Body of pancreas (tissue), 4 donors: Measurements from ENCODE around the gene ARHGAP24. TPM values are rescaled to one million over a fixed set of nuclear protein-coding genes. Genes with fewer than 3 reads are reported as not detected.

Experiments used
- ATAC-seq: fragments of 150-250 bp; one replicate; pipeline ENCODE4 v1.9.1; 2016
- DNase-seq, 4 donors: peaks; one replicate each; pipeline ENCODE4 v3.0.0-alpha.2; 2019
- H3K27ac ChIP-seq, 4 donors: fragments of 200-600 bp; sonication (generic); 1 replicate in 3 of 4; 2 replicates in 1 of 4; pipeline versions ENCODE4 v1.5.1 to v1.6.1; 2016 to 2019; ENCODE audit warnings: mild to moderate bottlenecking in 1 of 4, mixed read lengths in 1 of 4, moderate library complexity in 1 of 4
- H3K27me3 ChIP-seq, 2 donors: fragments of 200-600 bp; sonication (generic); one replicate each; pipeline ENCODE4 v1.6.0; 2016; ENCODE audit warnings: mild to moderate bottlenecking in 1 of 2
- H3K36me3 ChIP-seq, 2 donors: fragments of 200-600 bp; sonication (generic); replicated peaks in 1 of 2; 2 replicates each; pipeline ENCODE4 v1.5.1; 2016; ENCODE audit warnings: low read depth in 2 of 2; ENCODE audit not compliant: insufficient read depth in 1 of 2
- H3K4me1 ChIP-seq: fragments of 200-600 bp; sonication (generic); one replicate; pipeline ENCODE4 v1.6.0; 2016
- H3K4me3 ChIP-seq, 2 donors: fragments of 200-600 bp; sonication (generic); 1 replicate in 1 of 2; 2 replicates in 1 of 2; pipeline ENCODE4 v1.5.1; 2016 to 2019
- H3K9me3 ChIP-seq, 3 donors: fragments of 200-600 bp; sonication (generic); 1 replicate in 2 of 3; 2 replicates in 1 of 3; pipeline ENCODE4 v1.5.1; 2016
- CTCF ChIP-seq, 7 experiments: fragments of 450-650 bp in 4 of 7; fragments of 200-600 bp in 3 of 7; sonication (generic) in 3 of 7; IDR thresholded peaks; one replicate each; pipeline ENCODE4 v1.5.1; 2016 to 2019; ENCODE audit warnings: antibody characterized with exemption in 7 of 7
- POLR2A ChIP-seq, 3 donors: fragments of 450-650 bp; IDR thresholded peaks; one replicate each; pipeline ENCODE4 v1.6.1; 2016; ENCODE audit warnings: antibody characterized with exemption in 3 of 3, mild to moderate bottlenecking in 2 of 3
- WGBS, 2 donors: methylation state at CpG; one replicate each; pipeline ENCODE4 v1.1.5; 2017; 5-methylcytosine and 5-hydroxymethylcytosine counted together
- intact Hi-C: fragments of 100-400 bp; cut with DNase I; formaldehyde crosslinking; loops from one replicate; pipeline ENCODE4 v1.15.1; 2023
- total RNA-seq, 2 donors: library from RNA; depleted of rRNA; stranded (reverse); fragments of >200 nt; gene quantifications; one replicate each; pipeline ENCODE4 v1.1.0, GENCODE V29; 2016

Gene ARHGAP24
- total RNA-seq, 2 donors from 2014 or later, result 43.3 to 113 TPM

GRCh38 chr4:85953651-85954018, 478.7 kb downstream of the ARHGAP24 start:
- no peaks in the 10 kb centered on the region for H3K4me1 ChIP-seq
- ATAC-seq (no peak), DNase-seq (no peak)
- WGBS, 2 donors, result 91 to 99% methylated on average over 3 of the region's 3 CpGs
- intact Hi-C loops, result no loop called here
- TF ChIP-seq CTCF (IDR thresholded peaks at IDR 0.05) (no peak), POLR2A (IDR thresholded peaks at IDR 0.05) (no peak)
- H3K27me3 ChIP-seq, result no peaks in the 10 kb centered on the region
- no peak overlapping the region for H3K4me3 ChIP-seq
- H3K27ac ChIP-seq, result no peak overlapping the region
- no peaks in the 10 kb centered on the region for H3K36me3 ChIP-seq
- H3K9me3 ChIP-seq, result no peaks in the 10 kb centered on the region

- Histone ChIP-seq H3K36me3 (no peaks in the 10 kb centered on the region), H3K4me3 (no peak overlapping the region), H3K4me1 (no peaks in the 10 kb centered on the region), H3K27ac (no peak overlapping the region), H3K27me3 (no peaks in the 10 kb centered on the region), H3K9me3 (no peaks in the 10 kb centered on the region)
- intact Hi-C loops, result no loop called here
- TF ChIP-seq POLR2A (IDR thresholded peaks at IDR 0.05) (no peak), CTCF (IDR thresholded peaks at IDR 0.05) (no peak)
- DNase-seq, result no peak
- no peak for ATAC-seq
These were observed 480.8 kb downstream of the ARHGAP24 start for GRCh38 chr4:85955620-85956292.

DNA sequence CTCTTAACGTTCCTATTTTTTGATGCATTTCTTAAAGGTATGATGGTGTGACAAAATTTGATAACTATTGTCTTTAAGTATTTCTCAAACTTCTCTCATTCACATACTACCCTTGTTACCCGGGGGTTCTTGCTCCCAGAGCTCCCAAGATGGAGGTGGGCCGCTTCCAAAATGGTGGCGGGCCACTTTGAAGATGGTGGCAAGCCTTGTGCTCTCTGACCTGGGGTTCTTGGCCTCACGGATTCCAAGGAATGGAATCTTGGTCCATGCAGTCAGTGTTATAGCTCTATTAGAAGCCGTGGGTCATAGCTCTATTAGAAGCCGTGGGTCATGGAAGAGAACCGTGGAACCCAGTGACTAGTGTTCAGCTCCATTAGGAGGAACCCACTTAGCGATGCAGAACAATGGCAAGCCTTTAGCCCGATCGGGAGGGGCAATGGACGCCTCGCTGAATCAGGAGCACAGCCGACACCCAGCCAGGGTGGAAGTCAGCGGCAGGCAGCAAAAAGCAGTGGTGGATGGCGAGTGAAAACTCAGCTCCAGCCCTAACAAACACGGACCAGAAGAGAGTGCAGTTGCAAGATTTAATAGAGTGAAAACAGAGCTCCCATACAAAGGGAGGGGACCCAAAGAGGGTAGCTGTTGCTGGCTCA, 481.5 kb downstream of the ARHGAP24 start:
- H3K27me3 ChIP-seq, result no peaks in the 10 kb centered on the region
- ATAC-seq, result no peak
- WGBS, 2 donors, result 94 to 97% methylated on average over 17 of the region's 17 CpGs
- H3K4me1 ChIP-seq, result no peaks in the 10 kb centered on the region
- TF ChIP-seq CTCF (IDR thresholded peaks at IDR 0.05) (no peak), POLR2A (IDR thresholded peaks at IDR 0.05) (no peak)
- intact Hi-C loops, result no loop called here
- H3K27ac ChIP-seq, result no peak overlapping the region
- no peaks in the 10 kb centered on the region for H3K9me3 ChIP-seq
- no peak overlapping the region for H3K4me3 ChIP-seq
- H3K36me3 ChIP-seq, result no peaks in the 10 kb centered on the region
- no peak for DNase-seq

GRCh38 chr4:85961887-85962286, 486.9 kb downstream of the ARHGAP24 start:
- no peaks in the 10 kb centered on the region for H3K9me3 ChIP-seq
- H3K36me3 ChIP-seq, result no peaks in the 10 kb centered on the region
- TF ChIP-seq CTCF (IDR thresholded peaks at IDR 0.05) (no peak), POLR2A (IDR thresholded peaks at IDR 0.05) (no peak)
- H3K4me1 ChIP-seq, result no peaks in the 10 kb centered on the region
- WGBS, 2 donors, result 88 to 90% methylated on average over 4 of the region's 4 CpGs
- intact Hi-C loops, result no loop called here
- no peak overlapping the region for H3K4me3 ChIP-seq
- no peak for DNase-seq
- no peak for ATAC-seq
- H3K27me3 ChIP-seq, result no peaks in the 10 kb centered on the region
- H3K27ac ChIP-seq, result no peak overlapping the region

DNA sequence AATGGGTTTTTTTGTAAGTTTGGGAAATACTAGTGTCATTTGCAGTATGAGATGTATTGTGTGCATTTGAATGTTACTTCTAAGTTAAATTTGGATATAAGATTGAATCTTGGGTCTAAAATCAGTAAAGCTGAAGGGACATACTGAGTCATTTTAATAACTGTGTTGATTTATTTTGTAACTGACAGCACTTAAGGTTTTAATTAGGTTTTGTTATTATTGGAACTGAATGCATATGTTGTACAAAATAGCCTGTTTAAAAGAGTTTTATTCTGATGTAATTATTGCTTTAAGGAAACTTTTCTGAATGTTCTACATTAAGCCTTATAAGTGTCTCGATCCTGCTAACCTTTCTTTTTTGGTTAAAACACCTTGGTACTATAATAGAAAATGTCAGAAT, 488.3 kb downstream of the ARHGAP24 start:
- Histone ChIP-seq H3K27me3 (no peaks in the 10 kb centered on the region), H3K4me3 (no peak overlapping the region), H3K36me3 (no peaks in the 10 kb centered on the region), H3K9me3 (no peaks in the 10 kb centered on the region), H3K4me1 (no peaks in the 10 kb centered on the region), H3K27ac (no peak overlapping the region)
- intact Hi-C loops, result no loop called here
- no peak for TF ChIP-seq POLR2A (IDR thresholded peaks at IDR 0.05)
- DNase-seq, result no peak
- WGBS, 2 donors, result 91 to 93% methylated on average over 1 of the region's 1 CpG
- no peak for ATAC-seq
